Ishikawa (cell line): ENCODE results near the gene ZBTB20.

ENCODE experiments used
- CEBPB ChIP-seq: IDR thresholded peaks from 2 replicates; pipeline ENCODE4 v1.6.1; 2012
- MAX ChIP-seq: IDR thresholded peaks from 2 replicates; pipeline ENCODE4 v1.6.1; 2012
- NFIC ChIP-seq: IDR thresholded peaks from 2 replicates; pipeline ENCODE4 v1.6.1; 2012
- REST ChIP-seq: IDR thresholded peaks from 2 replicates; pipeline ENCODE4 v1.6.1; 2012; ENCODE audit warnings: low read depth, mild to moderate bottlenecking

GRCh38 chr3:114600571-114600970 lies 546.5 kb downstream of the ZBTB20 start:
- TF ChIP-seq NFIC: no peak
- no peak for TF ChIP-seq CEBPB
- no peak for TF ChIP-seq MAX
- no peak for TF ChIP-seq REST
